GM21717 (cell line): Measurements from ENCODE around the gene PIAS4.
"Not testable (repeated sequence)": the region's sequence is repeated elsewhere in the genome, so short reads cannot be mapped to it uniquely, and the experiment has no call there.

Source experiments
- ATAC-seq: cut with Tn5 transposase; IDR thresholded peaks from one replicate; pipeline ENCODE4 v1.9.1; 2021; ENCODE audit warnings: mild to moderate bottlenecking, moderate library complexity; ENCODE audit not compliant: unreplicated experiment

PIAS4 gene

GRCh38 chr19:4007021-4007835 lies at the start of gene PIAS4:
PIAS4 (plus strand) TSS chr19:4007736; CDS start chr19:4007761, 25 bp downstream.
- ATAC-seq, result peak; percentile 64

DNA sequence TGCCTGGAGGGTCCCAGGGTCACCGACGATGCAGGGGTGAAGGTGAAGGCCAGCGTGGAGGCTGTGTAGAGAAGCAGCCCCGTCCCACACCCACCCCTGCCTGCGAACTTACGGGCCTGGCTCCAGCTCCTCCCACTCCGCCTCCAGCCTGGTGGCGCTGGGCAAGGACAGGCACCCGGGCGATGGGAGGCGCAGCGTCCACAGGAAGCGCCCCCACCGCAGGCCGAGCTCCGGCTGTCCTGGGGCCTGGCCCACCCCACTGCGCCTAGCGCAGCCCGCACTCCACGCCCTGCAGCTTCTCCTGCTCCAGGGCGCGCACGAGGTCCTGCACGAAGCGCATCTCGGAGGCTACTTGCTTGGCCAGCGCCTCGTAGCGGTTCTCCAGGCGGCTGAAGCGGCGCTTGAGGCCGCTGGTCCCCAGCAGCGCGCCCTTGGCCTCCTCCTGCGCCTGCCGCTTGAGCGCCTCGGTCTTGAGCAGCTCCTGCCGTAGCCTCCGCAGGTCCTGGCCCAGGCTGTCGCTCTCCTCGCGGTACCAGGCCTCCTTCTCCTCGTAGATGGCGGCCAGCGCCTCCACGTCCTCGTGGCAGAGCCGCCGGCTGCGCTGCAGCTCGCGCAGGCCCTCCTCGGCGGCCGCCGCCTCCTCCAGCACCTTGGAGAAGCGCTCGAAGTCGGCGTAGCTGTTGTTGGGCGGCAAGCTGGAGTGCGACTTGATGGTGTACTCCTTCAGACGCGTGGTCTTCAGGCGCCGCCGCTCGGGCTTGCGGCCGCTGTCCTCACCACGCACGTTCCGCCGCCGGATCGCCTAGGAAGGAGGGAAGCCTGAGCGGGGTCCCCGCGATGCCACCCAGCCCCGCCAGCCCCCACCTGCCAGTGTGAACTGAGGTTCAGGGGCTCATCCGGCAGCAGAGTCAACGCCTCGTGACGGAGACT lies 48.4 kb upstream of the PIAS4 start:
- no peak for ATAC-seq

DNA sequence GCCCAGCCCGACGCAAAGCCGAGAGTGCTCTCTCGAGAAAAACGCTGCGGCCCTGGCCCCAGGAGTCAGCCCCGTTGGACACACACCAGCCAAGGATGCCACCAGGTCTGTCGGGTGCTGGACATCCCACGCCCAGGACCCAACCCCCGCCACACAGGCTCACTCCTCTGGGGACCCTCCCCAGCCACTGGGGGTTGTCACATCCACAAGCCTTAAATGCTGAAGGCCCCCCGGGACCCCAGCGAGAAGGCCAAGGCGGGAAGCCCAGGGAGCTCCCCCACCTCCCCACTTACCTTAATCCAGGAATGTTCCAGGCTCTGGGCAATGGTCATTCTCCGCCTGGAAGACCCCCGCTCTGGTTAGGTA lies 47.8 kb upstream of the PIAS4 start:
- no peak for ATAC-seq

DNA sequence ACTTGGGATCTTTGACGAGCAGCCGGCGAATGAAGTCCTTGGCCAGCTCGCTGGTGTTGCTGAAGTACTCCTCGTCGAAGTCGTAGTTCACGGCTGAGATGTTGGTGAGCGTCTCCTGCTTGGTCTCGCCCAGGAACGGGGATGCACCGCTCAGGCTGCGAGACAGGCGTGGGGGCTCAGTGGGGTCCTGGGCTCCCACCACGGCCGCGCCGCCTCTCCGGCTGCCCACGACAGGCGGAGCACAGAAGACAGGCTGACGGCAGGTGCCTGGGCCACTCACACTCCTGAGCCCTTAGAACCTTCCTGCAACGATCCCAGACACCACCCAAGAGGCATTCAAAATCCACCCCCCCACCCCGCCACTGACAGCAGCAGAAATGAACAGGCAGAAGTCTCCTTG lies 46.5 kb upstream of the PIAS4 start:
- no peak for ATAC-seq

DNA sequence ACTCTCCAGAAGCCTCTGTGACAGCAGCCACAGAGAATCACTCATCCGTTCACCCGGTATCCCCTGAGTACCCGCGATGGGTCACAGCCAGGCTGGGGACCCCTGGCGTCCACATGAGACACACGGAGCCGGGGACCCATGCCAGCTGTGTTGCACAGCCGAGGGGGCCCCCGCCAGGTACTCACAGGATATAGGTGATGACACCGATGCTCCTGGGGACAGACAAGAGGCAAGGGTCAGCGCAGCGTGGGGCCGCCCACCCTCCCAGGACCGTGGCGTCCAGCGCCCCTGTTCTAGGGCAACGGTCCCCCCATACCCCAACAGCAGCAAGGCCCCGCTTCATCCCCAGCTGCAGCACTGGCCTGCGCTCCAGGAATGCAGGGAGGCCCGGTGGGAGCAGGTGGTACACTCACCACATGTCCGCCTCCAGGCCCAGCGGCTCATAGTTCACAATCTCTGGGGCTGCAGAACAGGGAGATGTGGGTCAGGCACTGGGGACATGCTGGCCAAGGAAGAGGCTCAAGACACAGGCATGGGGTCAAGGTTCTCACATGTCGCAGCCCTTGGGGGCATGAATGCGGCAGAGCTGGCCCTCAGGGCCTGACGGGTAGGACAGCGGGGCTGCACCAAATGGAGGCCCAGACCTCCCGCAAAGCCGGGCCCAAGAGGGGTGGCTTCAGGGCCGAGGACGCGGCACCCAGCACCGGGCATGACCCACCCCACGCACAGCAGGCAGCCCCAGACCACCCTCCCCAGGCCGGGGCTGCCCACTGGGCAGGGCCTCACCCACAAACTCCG lies 43.9 kb upstream of the PIAS4 start:
- no peak for ATAC-seq

- no peak for ATAC-seq
Measured at GRCh38 chr19:3964256-3965194, 43.0 kb upstream of the PIAS4 start.

- ATAC-seq, result no peak
Measured at GRCh38 chr19:3966051-3967017, 41.2 kb upstream of the PIAS4 start.

GRCh38 chr19:3967983-3968382 lies 39.6 kb upstream of the PIAS4 start:
- ATAC-seq, result not testable (repeated sequence)

DNA sequence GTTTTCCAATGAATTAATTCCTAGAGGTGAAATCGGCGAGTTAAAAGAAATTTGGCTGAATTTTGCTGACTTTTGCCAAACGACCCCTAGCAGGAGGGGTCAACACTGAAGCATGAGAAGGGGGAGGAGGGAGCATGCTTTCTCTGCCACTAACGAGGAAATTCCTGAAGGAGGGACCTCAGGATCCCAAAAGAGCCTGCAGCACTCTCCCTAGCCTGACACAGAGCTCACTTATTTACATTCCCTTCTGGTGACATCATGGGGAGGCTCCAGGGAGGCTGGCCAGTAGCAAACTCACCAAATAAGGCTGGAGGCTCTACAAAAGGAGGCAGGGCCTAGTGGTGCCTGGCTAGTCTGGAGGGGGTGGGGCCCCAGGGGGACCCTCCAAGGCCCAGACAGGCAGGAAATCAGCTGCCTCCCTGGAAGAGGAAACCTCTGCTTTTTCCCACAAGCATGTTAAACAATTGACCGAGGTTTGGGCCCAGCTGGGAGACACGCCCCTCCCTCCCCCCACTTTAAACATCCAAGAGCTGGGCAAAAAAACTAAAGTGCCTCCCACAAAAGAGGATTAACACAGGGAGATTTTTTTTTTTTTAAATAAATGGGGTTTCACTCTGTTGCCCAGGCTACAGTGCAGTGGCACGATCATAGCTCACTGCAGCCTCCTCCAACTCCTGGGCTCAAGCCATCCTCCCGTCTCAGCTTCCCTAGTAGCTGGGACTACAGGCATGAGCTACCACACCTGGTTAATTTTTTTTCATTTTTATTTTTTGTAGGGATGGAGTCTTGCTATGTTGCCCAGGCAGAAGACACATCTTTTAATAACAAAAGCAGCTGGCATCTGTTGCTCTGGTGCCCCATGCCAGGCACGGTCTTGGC lies 38.7 kb upstream of the PIAS4 start:
- no peak for ATAC-seq

DNA sequence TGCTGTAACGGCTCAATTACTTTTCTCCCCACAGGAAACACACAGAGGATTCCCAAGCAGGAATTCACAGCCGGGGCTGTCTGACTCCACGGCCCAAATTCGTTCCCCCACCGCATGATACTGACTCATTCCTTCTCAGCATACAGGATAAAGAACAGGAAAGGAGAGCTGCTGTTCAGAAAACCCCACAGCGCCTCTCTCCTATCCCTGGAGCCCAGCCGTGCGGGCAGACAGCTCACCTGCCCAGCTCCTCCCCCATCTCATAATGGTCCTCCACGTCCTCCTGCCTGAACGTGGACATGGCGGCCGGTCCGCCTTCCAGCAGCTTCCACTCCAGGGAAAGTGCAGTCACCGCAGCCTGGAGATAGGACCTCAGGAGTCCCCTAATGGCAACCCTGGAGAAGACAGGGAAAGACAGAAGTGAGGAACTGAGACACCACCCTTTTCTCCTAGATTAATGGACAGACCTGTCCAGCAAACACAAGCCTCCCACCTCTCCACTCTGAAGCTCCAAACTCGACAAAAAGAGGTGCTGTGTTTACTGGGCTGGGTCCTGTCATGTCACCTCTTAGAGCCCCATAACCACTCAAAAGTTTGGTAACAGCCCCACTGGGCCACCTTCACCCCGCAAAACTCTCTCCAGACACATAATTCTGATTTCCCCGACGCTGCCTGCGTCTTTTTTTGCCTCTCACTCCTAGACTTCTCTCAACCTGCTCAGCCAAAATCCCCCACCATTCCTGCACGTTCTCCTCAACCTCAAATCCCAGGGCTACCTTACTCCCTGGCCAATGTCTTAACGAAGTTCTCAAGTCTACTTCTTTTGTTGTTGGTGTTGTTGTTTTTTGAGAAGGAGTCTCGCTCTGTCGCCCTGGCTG lies 37.9 kb upstream of the PIAS4 start:
- ATAC-seq, result no peak

GRCh38 chr19:3970313-3970807 lies 37.2 kb upstream of the PIAS4 start:
- ATAC-seq, result no peak

DNA sequence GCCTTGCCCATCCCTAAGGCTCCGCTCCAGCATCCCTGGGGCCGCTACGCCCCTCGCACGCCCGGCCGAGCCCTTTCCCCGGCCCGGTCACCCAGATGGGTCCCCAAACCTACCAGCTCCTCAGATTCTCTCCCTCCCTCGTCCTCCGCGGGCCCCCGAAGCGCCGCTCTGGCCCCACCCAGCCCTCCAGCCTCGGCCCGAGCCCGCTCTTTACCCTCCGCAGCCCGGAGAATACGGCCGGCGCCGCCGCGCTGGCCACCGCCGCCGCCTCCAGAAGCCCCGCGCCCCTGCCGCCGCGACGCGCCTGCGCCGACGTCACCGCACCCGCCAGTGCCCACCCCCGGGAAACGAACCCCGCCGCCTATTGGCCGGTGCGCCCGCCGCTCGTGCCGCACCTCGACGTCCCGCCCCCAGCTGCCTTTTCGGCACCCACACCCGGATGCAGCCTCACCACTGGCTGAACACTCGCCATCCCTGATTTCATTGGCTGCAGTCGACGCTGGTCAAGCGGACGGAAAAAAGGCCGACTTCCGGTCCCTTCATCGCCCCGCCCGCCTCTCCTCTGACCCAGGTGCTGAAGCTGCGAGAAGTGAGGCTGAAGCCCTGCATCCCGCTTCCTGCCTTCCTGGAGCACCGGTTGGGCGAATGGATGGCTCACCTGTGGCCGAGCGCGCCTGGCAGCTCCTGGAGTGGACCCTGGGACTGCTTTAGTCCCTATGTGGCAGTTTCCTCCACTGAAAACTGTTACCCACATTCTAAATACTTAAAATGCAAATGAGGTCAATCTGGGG lies 36.5 kb upstream of the PIAS4 start, which contains the start of gene DAPK3:
TSS of gene DAPK3 (minus strand) at position 292 of the 791 bp plus-strand sequence. CDS start 1,364 bp downstream, outside the sequence.
- peak; percentile 73 for ATAC-seq

- no peak for ATAC-seq
Measured at GRCh38 chr19:3975144-3975543, 32.4 kb upstream of the PIAS4 start.

GRCh38 chr19:3975637-3976087 lies 31.9 kb upstream of the PIAS4 start:
- no peak for ATAC-seq

DNA sequence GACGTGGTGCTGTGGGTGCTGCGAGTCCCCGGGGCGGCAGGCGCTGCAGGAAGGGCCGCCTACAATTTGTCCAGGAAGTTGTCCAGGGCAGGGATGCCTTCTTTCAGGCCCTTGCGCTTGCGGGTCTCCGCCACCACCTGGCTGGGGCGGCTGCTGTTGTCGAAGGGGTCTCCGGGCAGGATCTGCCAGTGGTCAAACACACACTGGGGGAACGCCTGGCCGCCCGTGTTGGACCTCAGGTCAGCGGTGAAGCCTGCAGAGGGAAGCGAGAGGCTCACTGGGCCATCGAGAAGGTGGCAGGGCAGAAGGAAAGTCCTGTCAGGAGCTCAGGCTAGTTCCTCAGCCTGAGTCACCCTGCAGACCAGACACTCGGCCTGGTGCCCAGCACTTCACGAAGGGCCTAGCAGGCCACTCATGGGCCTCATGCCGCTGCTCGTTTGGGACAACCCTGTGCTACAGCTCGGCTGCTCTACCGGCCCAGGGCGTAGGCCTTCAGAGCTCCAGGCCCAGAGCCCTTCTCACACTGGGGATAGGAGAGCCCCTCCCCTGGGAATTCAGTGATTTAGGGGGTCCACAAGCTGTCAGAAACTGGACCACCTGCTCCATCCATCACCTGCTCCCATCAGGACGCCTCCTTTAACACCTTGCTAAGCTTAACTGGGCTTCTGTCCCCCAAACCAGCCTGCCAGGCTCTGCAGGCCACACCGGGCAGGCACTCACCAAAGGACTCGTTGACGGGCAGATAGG lies 30.9 kb upstream of the PIAS4 start:
- no peak for ATAC-seq
